Gastrocnemius medialis (tissue), 4 donors: ENCODE results near the gene PRPSAP2. TPM values are rescaled to one million over a fixed set of nuclear protein-coding genes. Genes with fewer than 3 reads are reported as not detected.

Experiments used
- ATAC-seq, 2 donors: fragments of 150-250 bp; one replicate each; pipeline ENCODE4 v1.9.1; 2016
- DNase-seq, 2 donors: peaks; one replicate each; pipeline ENCODE4 v3.0.0-alpha.2; 2019
- H3K27ac ChIP-seq, 4 donors: fragments of 200-600 bp; sonication (generic); 1 replicate in 1 of 4; 2 replicates in 3 of 4; pipeline ENCODE4 v1.5.1; 2016 to 2018; ENCODE audit warnings: mild to moderate bottlenecking in 2 of 4, moderate library complexity in 1 of 4
- H3K27me3 ChIP-seq, 3 donors: fragments of 200-600 bp; sonication (generic) in 2 of 3; 1 replicate in 1 of 3; 2 replicates in 2 of 3; pipeline versions ENCODE4 v1.5.1 to v1.6.0; 2016 to 2019; ENCODE audit warnings: mild to moderate bottlenecking in 1 of 3, moderate library complexity in 1 of 3
- H3K36me3 ChIP-seq, 2 donors: fragments of 200-600 bp; sonication (generic) in 1 of 2; one replicate each; pipeline ENCODE4 v1.5.1; 2017 to 2018
- H3K4me1 ChIP-seq, 2 donors: fragments of 200-600 bp; sonication (generic) in 1 of 2; one replicate each; pipeline ENCODE4 v1.5.1; 2016 to 2017; ENCODE audit warnings: mild to moderate bottlenecking in 2 of 2
- H3K4me3 ChIP-seq, 4 donors: fragments of 200-600 bp; sonication (generic) in 3 of 4; 1 replicate in 1 of 4; 2 replicates in 3 of 4; pipeline ENCODE4 v1.5.1; 2016 to 2019; ENCODE audit warnings: mild to moderate bottlenecking in 2 of 4
- H3K9me3 ChIP-seq, 3 donors: fragments of 200-600 bp; sonication (generic) in 2 of 3; 1 replicate in 1 of 3; 2 replicates in 2 of 3; pipeline ENCODE4 v1.5.1; 2016 to 2019
- POLR2A ChIP-seq, 2 donors: fragments of 450-650 bp; IDR thresholded peaks; one replicate each; pipeline ENCODE4 v1.6.1; 2017; ENCODE audit warnings: antibody characterized with exemption in 2 of 2, mild to moderate bottlenecking in 2 of 2, moderate library complexity in 2 of 2
- in situ Hi-C, 4 donors: fragments of 200-750 bp; cut with MboI; loops; one replicate each; pipeline versions ENCODE4 v1.15.0 to v1.8.0; 2017; ENCODE audit warnings: low sequenced_read_pairs in 4 of 4
- intact Hi-C: fragments of 100-400 bp; cut with DNase I; formaldehyde crosslinking; loops from one replicate; pipeline ENCODE4 v1.15.1; 2023; ENCODE audit warnings: low total_unique reads
- total RNA-seq, 4 donors: library from RNA; depleted of rRNA; stranded (reverse); fragments of >200 nt; gene quantifications; one replicate each; pipeline versions ENCODE4 v1.1.0 to v1.2.3, GENCODE V29; 2016
- TF ChIP-seq, protein P1 (sequence below), 5 experiments: fragments of 450-650 bp in 3 of 5; fragments of 200-600 bp in 2 of 5; sonication (generic) in 2 of 5; IDR thresholded peaks in 4 of 5; conservative IDR thresholded peaks in 1 of 5; 1 replicate in 4 of 5; 2 replicates in 1 of 5; pipeline ENCODE4 v1.5.1; 2016 to 2019; ENCODE audit warnings: antibody characterized with exemption in 5 of 5, mild to moderate bottlenecking in 3 of 5, moderate library complexity in 3 of 5

Gene PRPSAP2
- total RNA-seq, 4 donors from 2014 or later, result 7.9 to 15.8 (median 10.3) TPM

DNA sequence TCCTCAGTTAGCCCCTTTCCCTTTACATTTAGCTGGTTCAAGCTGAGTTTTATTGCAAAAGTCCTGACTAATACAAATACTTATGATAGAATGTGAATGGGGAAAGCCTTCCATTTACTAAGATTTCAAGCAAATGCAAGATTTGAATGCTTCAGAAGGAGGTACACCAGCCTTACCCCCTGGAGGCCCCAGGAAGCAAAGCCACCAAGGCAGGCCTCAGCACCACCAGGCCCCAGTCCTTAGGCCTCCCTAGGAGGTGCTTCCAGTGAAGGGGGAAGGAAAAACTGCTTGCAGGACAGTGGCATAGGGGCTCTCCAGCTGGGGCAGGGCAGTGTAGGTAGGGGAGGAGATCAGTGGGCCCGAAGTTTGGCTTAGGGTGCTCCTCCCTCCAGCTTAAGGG is 7.3 kb upstream of the PRPSAP2 start:
- H3K27ac ChIP-seq, result no peak overlapping the region
- intact Hi-C loops (no loop called here), in situ Hi-C loops (no loop called here)
- DNase-seq (no peak), ATAC-seq (no peak)
- H3K4me1 ChIP-seq, result peaks cover 0 to 5% of the 10 kb centered on the region in 2 donors
- TF ChIP-seq, protein P1, sequence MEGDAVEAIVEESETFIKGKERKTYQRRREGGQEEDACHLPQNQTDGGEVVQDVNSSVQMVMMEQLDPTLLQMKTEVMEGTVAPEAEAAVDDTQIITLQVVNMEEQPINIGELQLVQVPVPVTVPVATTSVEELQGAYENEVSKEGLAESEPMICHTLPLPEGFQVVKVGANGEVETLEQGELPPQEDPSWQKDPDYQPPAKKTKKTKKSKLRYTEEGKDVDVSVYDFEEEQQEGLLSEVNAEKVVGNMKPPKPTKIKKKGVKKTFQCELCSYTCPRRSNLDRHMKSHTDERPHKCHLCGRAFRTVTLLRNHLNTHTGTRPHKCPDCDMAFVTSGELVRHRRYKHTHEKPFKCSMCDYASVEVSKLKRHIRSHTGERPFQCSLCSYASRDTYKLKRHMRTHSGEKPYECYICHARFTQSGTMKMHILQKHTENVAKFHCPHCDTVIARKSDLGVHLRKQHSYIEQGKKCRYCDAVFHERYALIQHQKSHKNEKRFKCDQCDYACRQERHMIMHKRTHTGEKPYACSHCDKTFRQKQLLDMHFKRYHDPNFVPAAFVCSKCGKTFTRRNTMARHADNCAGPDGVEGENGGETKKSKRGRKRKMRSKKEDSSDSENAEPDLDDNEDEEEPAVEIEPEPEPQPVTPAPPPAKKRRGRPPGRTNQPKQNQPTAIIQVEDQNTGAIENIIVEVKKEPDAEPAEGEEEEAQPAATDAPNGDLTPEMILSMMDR (IDR thresholded peaks at IDR 0.05 in 4 of 5, conservative IDR thresholded peaks at IDR 0.05 in 1 of 5), result no peak
- TF ChIP-seq POLR2A (IDR thresholded peaks at IDR 0.05), result no peak
- no peaks in the 10 kb centered on the region for H3K9me3 ChIP-seq
- H3K4me3 ChIP-seq, result no peak overlapping the region
- no peaks in the 10 kb centered on the region for H3K27me3 ChIP-seq
- H3K36me3 ChIP-seq, result no peaks in the 10 kb centered on the region

DNA sequence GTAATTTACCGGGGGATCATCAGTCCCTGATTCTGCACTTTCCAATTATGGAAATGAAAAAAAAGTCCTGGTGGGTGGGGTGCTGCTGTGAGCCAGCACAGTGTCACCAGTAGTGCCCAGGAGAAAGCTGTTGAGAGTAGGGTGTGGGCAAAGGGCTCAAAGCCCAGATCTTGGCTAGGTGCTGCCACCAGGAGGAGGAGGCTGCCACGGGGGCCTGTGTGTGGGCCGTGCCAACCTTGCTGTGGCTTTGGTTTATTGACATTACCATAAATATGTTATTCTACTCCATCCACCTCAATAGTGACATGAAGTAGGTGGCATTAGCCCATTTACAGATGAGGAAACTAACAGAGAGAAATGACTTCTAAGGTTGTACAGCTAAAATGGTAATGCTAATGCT is 6.7 kb upstream of the PRPSAP2 start:
- no peaks in the 10 kb centered on the region for H3K36me3 ChIP-seq
- DNase-seq (no peak), ATAC-seq (no peak)
- no peak overlapping the region for H3K4me3 ChIP-seq
- peaks cover 0 to 5% of the 10 kb centered on the region in 2 donors for H3K4me1 ChIP-seq
- no peaks in the 10 kb centered on the region for H3K9me3 ChIP-seq
- in situ Hi-C loops (no loop called here), intact Hi-C loops (no loop called here)
- no peak overlapping the region for H3K27ac ChIP-seq
- TF ChIP-seq, protein P1 (IDR thresholded peaks at IDR 0.05 in 4 of 5, conservative IDR thresholded peaks at IDR 0.05 in 1 of 5), result no peak
- TF ChIP-seq POLR2A (IDR thresholded peaks at IDR 0.05), result no peak
- H3K27me3 ChIP-seq, result no peaks in the 10 kb centered on the region

DNA sequence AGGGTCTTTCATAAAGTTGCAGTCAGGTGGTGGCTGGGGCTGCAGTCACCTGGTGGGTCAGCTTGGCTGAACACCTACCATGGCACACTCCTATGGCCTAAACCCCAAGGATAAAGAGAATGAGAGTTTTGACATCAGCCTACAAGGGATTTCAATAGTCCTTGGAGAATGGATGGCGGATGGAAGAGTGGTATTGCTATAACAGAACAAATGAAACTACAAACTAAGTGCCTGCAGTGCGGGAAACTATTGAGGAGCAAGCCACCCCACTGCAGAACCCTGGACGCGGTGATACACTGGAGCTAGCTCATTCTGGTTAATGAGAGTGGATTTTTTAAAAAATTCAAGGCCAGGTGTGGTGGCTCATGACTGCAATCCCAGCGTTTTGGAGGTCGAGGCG is 3.0 kb upstream of the PRPSAP2 start:
- Histone ChIP-seq H3K4me3 (no peak overlapping the region), H3K27ac (no peak overlapping the region), H3K4me1 (peaks cover 9 to 14% of the 10 kb centered on the region in 2 donors), H3K36me3 (no peaks in the 10 kb centered on the region), H3K27me3 (no peaks in the 10 kb centered on the region), H3K9me3 (no peaks in the 10 kb centered on the region)
- ATAC-seq (no peak), DNase-seq (no peak)
- intact Hi-C loops (no loop called here), in situ Hi-C loops (no loop called here)
- no peak for TF ChIP-seq POLR2A (IDR thresholded peaks at IDR 0.05)
- TF ChIP-seq, protein P1 (IDR thresholded peaks at IDR 0.05 in 4 of 5, conservative IDR thresholded peaks at IDR 0.05 in 1 of 5), result no peak

DNA sequence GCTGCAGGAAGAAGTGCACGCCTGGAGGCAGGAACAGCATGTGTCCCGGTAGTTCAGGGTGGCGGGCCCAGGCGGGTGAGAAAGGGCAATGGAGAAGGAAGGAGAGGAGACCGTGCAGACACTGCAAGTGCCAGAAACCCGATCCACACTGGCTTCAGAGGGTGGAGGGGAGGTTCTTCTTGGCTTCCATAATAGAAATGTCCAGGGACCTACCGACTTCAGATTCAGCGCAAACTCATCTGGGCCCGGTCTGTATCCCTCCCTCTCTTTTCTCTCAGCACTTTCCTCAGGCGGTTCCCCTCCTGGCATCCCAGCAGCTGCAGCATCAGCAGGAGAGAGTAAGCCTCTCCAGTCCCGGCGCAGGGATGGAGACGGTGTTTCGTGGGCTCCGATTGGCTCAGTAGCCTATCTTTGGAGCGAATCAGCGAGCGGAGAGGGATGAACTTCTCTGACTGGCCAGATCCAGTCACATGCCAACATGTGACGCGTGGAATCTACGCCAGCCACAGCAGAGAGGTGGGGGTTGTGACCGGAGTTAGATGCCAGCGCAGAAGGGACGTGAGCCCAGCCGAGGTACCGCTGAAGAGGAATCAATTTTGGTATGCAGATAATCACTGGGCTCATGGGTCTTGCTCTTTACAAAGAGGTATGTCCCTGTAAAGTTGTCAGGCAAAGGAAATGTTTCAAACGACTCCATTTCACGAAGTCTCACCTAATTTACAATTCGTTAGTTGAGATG is 1.9 kb upstream of the PRPSAP2 start:
- Histone ChIP-seq H3K4me3 (peak overlapping the region; percentile 55 to 64 (median 60)), H3K27ac (peak overlapping the region; percentile 79 to 98 (median 88)), H3K4me1 (peaks cover 9 to 14% of the 10 kb centered on the region in 2 donors), H3K9me3 (no peaks in the 10 kb centered on the region), H3K36me3 (no peaks in the 10 kb centered on the region), H3K27me3 (no peaks in the 10 kb centered on the region)
- in situ Hi-C loops (no loop called here), intact Hi-C loops (no loop called here)
- DNase-seq (peak; percentile 93 to 94), ATAC-seq (peak; percentile 95 to 97)
- peak; percentile 66 to 82 for TF ChIP-seq POLR2A (IDR thresholded peaks at IDR 0.05)
- TF ChIP-seq, protein P1 (IDR thresholded peaks at IDR 0.05 in 4 of 5, conservative IDR thresholded peaks at IDR 0.05 in 1 of 5), result no peak
